Measurements from ENCODE around the gene DCP2.
A peak's percentile ranks its signal among the peaks of the same experiment; 100 is the strongest.

DCP2 gene

GRCh38 chr5:113047733-113048652 is 71.4 kb downstream of the DCP2 start:
- no peak for DNase-seq

- DNase-seq, result no peak
Measured at GRCh38 chr5:113048931-113049330, 72.3 kb downstream of the DCP2 start.

- no peak for DNase-seq
Measured at GRCh38 chr5:113050721-113051382, 74.3 kb downstream of the DCP2 start.

GRCh38 chr5:113052041-113052795 is 75.6 kb downstream of the DCP2 start:
- DNase-seq, result no peak

DNA sequence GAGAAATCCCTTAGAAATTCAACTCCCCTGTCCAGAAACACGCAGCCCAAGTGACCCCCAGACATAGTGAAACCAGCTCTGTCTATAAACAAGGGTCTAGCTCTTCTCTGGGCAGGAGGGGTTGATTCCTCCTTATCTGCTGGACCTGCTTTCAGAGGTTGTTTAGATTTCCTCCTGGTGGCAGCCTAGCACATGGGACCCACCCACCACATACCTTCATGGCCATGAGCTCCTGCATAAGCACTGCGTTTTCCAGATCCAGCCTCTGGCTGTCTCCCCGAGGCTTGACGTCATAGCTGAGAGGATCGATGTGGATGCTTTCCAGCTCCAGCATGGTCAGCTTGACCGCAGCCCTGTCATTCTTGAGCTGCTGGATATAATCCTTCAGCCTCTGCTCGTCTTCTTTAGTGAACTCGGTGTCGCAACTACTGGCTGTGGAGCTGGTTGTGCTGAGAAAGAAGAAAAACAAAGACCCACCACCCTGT is 77.0 kb downstream of the DCP2 start:
- DNase-seq, result no peak

DNA sequence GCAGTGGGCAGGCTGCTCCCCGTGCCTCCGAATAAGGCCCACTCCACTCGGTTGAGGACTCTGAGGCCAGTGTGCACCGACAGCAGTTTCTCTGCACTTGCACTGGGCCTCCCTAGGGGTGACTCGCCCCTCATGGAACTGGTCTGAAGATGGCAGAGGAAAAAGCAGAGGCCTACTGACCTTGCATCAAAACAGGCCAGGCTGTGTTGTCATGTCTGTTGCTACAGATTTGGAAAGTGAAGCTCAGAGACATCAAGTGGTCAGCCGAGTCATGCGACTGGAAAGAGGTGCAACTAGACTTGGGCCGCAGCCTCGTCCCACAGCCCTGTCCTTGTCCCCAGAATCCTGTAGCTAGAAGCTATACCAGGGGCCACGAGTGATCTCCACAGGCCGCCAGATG is 78.3 kb downstream of the DCP2 start:
- DNase-seq, result no peak

DNA sequence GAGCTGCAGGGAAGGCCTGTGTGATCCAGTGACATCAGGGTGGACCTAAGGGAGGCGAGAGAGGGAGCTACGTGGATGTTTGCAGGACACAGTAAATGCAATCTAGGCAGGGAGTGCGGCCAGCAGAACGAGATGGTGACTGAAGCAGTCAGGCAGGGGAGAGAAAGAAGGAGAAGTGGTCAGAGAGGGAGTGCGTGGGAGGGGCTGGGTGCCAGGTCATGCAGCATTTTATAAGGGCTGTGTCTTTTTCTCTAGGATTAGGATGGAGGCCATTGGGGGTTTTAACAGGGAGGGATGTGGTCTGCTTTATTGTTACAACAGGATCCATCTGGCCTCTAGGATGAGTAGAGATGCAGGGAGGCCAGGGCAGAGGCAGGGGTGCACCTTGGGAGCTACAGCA is 80.4 kb downstream of the DCP2 start:
- DNase-seq, result no peak

DNA sequence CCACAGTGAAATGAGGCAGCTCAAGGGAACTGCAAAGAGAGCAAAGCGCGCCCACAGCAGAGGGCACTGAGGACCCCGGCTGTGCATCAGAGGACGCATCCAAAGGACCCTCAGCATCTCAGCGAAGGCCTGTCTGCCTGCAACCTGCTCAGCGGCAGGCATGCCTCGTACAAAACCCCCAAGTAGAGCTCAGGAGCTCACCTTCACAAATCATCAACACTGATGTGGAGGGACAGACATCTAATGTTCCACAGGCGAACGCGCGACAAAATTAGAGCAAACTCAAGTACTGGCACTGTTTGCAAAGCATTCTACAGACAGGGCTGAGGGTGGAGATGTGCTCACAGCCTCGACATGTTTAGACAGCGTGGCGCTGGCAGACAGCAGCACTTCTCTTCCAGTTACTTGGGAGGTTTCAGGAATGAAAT is 81.0 kb downstream of the DCP2 start:
- peak; percentile 27 for DNase-seq

DNA sequence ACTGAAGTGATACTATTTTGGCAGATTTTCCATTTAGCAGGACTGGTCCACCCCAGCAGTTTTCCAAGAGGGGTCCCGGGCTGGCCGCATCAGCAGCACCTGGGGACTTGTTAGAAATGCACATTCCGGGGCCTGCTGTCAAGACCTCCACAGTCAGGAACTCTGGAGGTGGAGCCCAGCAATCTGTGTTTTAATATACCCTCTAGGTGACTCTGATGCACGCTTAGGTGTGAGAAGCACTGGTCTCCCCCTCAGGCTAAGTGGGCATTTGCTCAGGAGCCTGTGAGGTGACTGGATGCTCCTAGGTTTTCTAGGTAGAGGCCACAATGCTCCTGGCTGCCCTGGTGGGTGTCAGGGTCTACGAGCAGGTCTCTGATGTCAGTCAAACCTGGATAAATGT is 81.7 kb downstream of the DCP2 start:
- DNase-seq, result no peak

DNA sequence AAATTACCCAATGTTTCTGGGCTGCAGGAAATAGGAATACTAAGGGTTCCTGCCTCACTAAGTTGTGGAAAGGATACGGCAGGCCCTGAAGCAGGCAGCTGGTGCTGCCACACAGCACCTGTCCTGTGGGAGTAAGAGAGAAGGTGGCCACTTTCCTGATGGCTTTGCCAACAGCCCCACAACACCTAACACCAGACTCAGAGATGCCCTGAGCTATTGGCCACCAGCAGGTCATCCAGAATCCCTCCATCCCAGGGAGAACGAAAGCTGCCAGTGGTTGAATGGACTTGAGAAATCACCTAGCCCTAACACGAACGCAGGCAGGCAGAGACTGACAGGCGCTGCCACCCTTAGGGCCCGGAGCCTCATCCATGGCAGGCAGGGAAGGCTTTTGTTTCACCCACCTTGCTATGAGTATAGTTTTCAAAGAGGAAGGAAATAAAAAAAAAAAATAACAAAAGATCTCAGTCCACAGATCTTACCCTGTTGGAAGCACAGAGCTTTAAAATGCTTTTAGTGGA is 82.2 kb downstream of the DCP2 start:
- DNase-seq, result no peak

GRCh38 chr5:113059232-113060040 is 82.8 kb downstream of the DCP2 start:
- DNase-seq, result no peak

- no peak for DNase-seq
Measured at GRCh38 chr5:113060408-113061025, 83.9 kb downstream of the DCP2 start.

- DNase-seq, result no peak
Measured at GRCh38 chr5:113061846-113062780, 85.5 kb downstream of the DCP2 start.

- DNase-seq, result no peak
Measured at GRCh38 chr5:113062869-113063508, 86.4 kb downstream of the DCP2 start.

DNA sequence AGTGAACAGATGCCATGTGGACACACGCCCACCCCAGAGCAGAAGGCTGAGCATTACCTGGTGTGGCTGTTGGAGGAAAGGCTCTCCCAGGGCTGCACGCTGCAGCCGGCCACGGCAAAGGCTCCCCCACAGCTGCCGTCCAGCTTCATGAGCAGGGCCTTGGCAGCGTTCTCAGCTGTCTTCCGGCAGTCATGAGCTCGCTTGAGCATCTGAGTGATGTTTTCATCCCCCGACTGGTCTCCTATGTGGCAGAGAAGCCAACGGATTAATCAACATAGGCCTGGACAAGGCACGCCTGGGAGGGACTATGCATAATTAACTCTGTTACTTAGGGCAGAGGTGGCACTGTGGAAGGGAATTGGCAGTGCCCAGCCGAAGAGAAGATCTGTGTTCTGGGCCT is 87.3 kb downstream of the DCP2 start:
- DNase-seq, result no peak

DNA sequence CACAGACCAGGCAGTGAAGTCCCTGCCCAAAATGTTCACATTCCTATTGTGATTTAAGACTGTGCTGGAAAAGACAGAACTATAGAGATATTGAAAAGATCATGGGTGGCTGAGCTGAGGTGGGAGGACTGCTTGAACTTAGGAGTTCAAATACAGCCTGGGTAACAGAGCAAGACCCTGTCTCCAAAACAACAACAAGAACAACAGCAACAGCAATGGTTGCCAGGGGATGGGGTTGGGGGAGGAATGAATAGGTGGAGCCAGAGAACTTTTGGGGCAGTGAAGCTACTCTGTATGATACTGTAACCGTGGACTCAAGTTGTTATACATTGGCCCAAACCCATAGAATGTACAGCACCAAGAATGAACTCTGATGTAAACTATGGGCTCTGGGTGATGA is 88.2 kb downstream of the DCP2 start:
- no peak for DNase-seq

GRCh38 chr5:113065626-113066025 is 89.0 kb downstream of the DCP2 start:
- no peak for DNase-seq

GRCh38 chr5:113067635-113068344 is 91.2 kb downstream of the DCP2 start:
- DNase-seq, result no peak

DNA sequence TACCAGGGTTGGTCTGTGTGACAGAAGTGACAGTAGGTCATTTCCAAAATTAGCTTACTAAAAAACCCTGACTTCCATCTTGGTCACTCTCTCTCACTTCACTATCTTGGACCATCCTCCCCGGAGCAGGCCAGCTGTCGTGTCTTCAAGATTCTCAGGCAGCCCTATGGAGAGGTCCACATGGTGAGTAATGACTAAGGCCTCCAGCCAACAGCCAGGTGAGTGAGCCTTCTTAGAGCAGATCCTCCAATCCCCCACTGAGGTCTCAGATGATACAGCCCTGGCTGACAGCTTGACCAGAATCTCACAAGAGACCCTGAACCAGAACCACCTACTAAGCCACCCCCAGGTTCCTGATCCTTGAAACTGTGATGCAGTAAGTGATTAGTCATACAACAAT is 92.0 kb downstream of the DCP2 start:
- DNase-seq, result no peak

All from NCI-H1092 (cell line).